IMR-90 (cell line): ENCODE data around the gene ACTN1. TPM values are rescaled to one million over a fixed set of nuclear protein-coding genes. Genes with fewer than 3 reads are reported as not detected.

Experiments
- ATAC-seq: fragments of 200-7000 bp; cut with Tn5 transposase; 2 replicates; pipeline ENCODE4 v1.9.1; 2020; ENCODE audit warnings: low read depth, mild to moderate bottlenecking, moderate library complexity
- BruUV-seq: library from RNA; stranded (reverse); fragments of 400-500 nt; replicated peaks from 2 replicates; lab custom pipeline; 2021; lab: Mats Ljungman, UMichigan
- CTCF ChIA-PET: fragments of 300-600 bp; formaldehyde crosslinking; extraction: SDS; loops from one replicate; lab custom pipeline; 2021; ENCODE audit warnings: antibody characterized with exemption; lab: Yijun Ruan, JAX
- POLR2A ChIA-PET: fragments of 300-600 bp; sonication (Branson Sonifier 250); formaldehyde crosslinking; loops from one replicate; lab custom pipeline; 2022; ENCODE audit warnings: antibody characterized with exemption; ENCODE audit not compliant: unreplicated experiment; lab: Charles Lee
- DNase-seq: peaks from one replicate; pipeline ENCODE4 v3.0.0; 2013
- H2AFZ ChIP-seq: replicated peaks from 2 replicates; pipeline ENCODE3; 2013; ENCODE audit warnings: low read length, mild to moderate bottlenecking; ENCODE audit not compliant: poor library complexity
- H2AK5ac ChIP-seq: 2 replicates; pipeline ENCODE4 v1.6.1; 2013; ENCODE audit warnings: low read depth, low read length, inconsistent platforms
- H2AK9ac ChIP-seq: replicated peaks from 2 replicates; pipeline ENCODE3; 2013; ENCODE audit warnings: mild to moderate bottlenecking, low read depth, low read length, moderate library complexity; ENCODE audit not compliant: poor library complexity
- H2BK120ac ChIP-seq: 2 replicates; pipeline ENCODE4 v1.6.1; 2013; ENCODE audit warnings: low read depth, low read length, inconsistent platforms
- H2BK15ac ChIP-seq: 3 replicates; pipeline ENCODE4 v1.6.1; 2013; ENCODE audit warnings: low read depth, low read length, inconsistent platforms
- H2BK20ac ChIP-seq: 2 replicates; pipeline ENCODE4 v1.6.1; 2013; ENCODE audit warnings: low read depth, mild to moderate bottlenecking, inconsistent platforms, low read length, moderate library complexity
- H2BK5ac ChIP-seq: 2 replicates; pipeline ENCODE4 v1.6.1; 2013; ENCODE audit warnings: mild to moderate bottlenecking, low read depth, low read length, inconsistent platforms; ENCODE audit not compliant: poor library complexity, severe bottlenecking
- H3K14ac ChIP-seq: replicated peaks from 2 replicates; pipeline ENCODE4 v1.6.1; 2013; ENCODE audit warnings: low read depth, low read length, inconsistent platforms
- H3K18ac ChIP-seq: 2 replicates; pipeline ENCODE4 v1.6.1; 2013; ENCODE audit warnings: low read depth, low read length, control low read depth
- H3K23ac ChIP-seq: 2 replicates; pipeline ENCODE4 v1.6.1; 2013; ENCODE audit warnings: low read depth, low read length, inconsistent platforms
- H3K27ac ChIP-seq: 2 replicates; pipeline ENCODE4 v1.5.1; 2013; ENCODE audit warnings: mild to moderate bottlenecking, control low read depth, low read length; ENCODE audit not compliant: insufficient read depth
- H3K27me3 ChIP-seq: 2 replicates; pipeline ENCODE4 v1.6.1; 2013; ENCODE audit warnings: low read length; ENCODE audit not compliant: control insufficient read depth, insufficient read depth
- H3K36me3 ChIP-seq: 2 replicates; pipeline ENCODE4 v1.6.1; 2013; ENCODE audit warnings: low read length, mixed read lengths; ENCODE audit not compliant: control insufficient read depth, insufficient read depth
- H3K4ac ChIP-seq: 2 replicates; pipeline ENCODE4 v1.6.1; 2013; ENCODE audit warnings: low read depth, low read length, inconsistent platforms
- H3K4me1 ChIP-seq: 2 replicates; pipeline ENCODE4 v1.6.1; 2013; ENCODE audit warnings: low read length, mixed read lengths; ENCODE audit not compliant: control insufficient read depth, insufficient read depth
- H3K4me2 ChIP-seq: 2 replicates; pipeline ENCODE4 v1.6.1; 2013; ENCODE audit warnings: low read depth, mild to moderate bottlenecking, control low read depth, low read length, moderate library complexity
- H3K4me3 ChIP-seq: 2 replicates; pipeline ENCODE4 v1.5.1; 2013; ENCODE audit warnings: low read depth, mild to moderate bottlenecking, control low read depth, low read length, moderate library complexity; ENCODE audit not compliant: insufficient read depth
- H3K56ac ChIP-seq: 2 replicates; pipeline ENCODE4 v1.6.1; 2013; ENCODE audit warnings: low read length, inconsistent platforms; ENCODE audit not compliant: insufficient read depth; ENCODE audit errors: extremely low read depth
- H3K79me1 ChIP-seq, 2 experiments: 2 replicates each; pipeline ENCODE4 v1.6.1; 2013; ENCODE audit warnings: low read length in 2 of 2, inconsistent platforms in 1 of 2, low read depth in 1 of 2
- H3K9ac ChIP-seq: 2 replicates; pipeline ENCODE4 v1.6.1; 2013; ENCODE audit warnings: low read depth, low read length, control low read depth
- H3K9me1 ChIP-seq: 2 replicates; pipeline ENCODE4 v1.6.1; 2013; ENCODE audit warnings: low read length, inconsistent platforms; ENCODE audit not compliant: insufficient read depth
- H3K9me3 ChIP-seq: 2 replicates; pipeline ENCODE4 v1.6.1; 2013; ENCODE audit warnings: low read length; ENCODE audit not compliant: control insufficient read depth, insufficient read depth
- H4K20me1 ChIP-seq: 2 replicates; pipeline ENCODE4 v1.6.1; 2013; ENCODE audit warnings: low read length, inconsistent platforms; ENCODE audit not compliant: insufficient read depth
- H4K5ac ChIP-seq: 2 replicates; pipeline ENCODE4 v1.6.1; 2013; ENCODE audit warnings: mild to moderate bottlenecking, low read depth, low read length, control low read depth
- H4K8ac ChIP-seq, 2 experiments: 2 replicates each; pipeline ENCODE4 v1.6.1; 2013; ENCODE audit warnings: low read depth in 2 of 2, low read length in 2 of 2, control low read depth in 1 of 2, inconsistent platforms in 1 of 2
- H4K91ac ChIP-seq: 2 replicates; pipeline ENCODE4 v1.6.1; 2013; ENCODE audit warnings: low read depth, low read length, inconsistent platforms; ENCODE audit not compliant: insufficient read depth
- BHLHE40 ChIP-seq: fragments of 150-350 bp; IDR thresholded peaks from 2 replicates; pipeline ENCODE4 v1.6.1; 2016; ENCODE audit warnings: mild to moderate bottlenecking, low read depth, low read length
- ELK1 ChIP-seq: fragments of 150-350 bp; IDR thresholded peaks from 2 replicates; pipeline ENCODE4 v1.6.1; 2016; ENCODE audit warnings: low read depth, mild to moderate bottlenecking, low read length, moderate library complexity, borderline replicate concordance
- MAFK ChIP-seq: IDR thresholded peaks from 2 replicates; pipeline ENCODE4 v1.6.1; 2012; ENCODE audit warnings: low read depth, low read length, improper control_type of control experiment
- MXI1 ChIP-seq: IDR thresholded peaks from 2 replicates; pipeline ENCODE4 v1.6.1; 2012; ENCODE audit warnings: low read depth, mild to moderate bottlenecking, low read length, moderate library complexity, borderline replicate concordance
- NFE2L2 ChIP-seq: fragments of 150-350 bp; IDR thresholded peaks from 2 replicates; pipeline ENCODE4 v1.6.1; 2016; ENCODE audit warnings: low read depth, mild to moderate bottlenecking, low read length
- POLR2A ChIP-seq: IDR thresholded peaks from 2 replicates; pipeline ENCODE4 v1.6.1; 2012; ENCODE audit warnings: mild to moderate bottlenecking, low read depth, low read length
- RAD21 ChIP-seq: IDR thresholded peaks from 2 replicates; pipeline ENCODE4 v1.6.1; 2012; ENCODE audit warnings: low read length, improper control_type of control experiment
- RFX5 ChIP-seq: IDR thresholded peaks from 2 replicates; pipeline ENCODE4 v1.8.0; 2012; ENCODE audit warnings: low read depth, mild to moderate bottlenecking, low read length, moderate library complexity
- WGBS, 2 experiments: methylation state at CpG; one replicate each; pipeline versions ENCODE4 v1.1.5 to v1.1.7; 2013; ENCODE audit warnings: missing lambda C conversion rate in 2 of 2; ENCODE audit not compliant: insufficient read length in 1 of 2; ENCODE audit errors: extremely low coverage in 2 of 2; 5-methylcytosine and 5-hydroxymethylcytosine counted together
- dilution Hi-C: fragments of 300-500 bp; cut with HindIII; formaldehyde crosslinking; loops from one replicate; pipeline ENCODE4 v1.14.3; 2018; ENCODE audit warnings: low sequenced_read_pairs; ENCODE audit not compliant: unreplicated experiment
- in situ Hi-C: fragments of 300-500 bp; cut with MboI; formaldehyde crosslinking; loops from 3 replicates; pipeline ENCODE4 v1.14.3; 2019; ENCODE audit warnings: low sequenced_read_pairs, inconsistent platforms, mixed read lengths
- intact Hi-C: fragments of 100-400 bp; cut with micrococcal nuclease; formaldehyde crosslinking; loops from 2 replicates; pipeline ENCODE4 v1.10.0; 2022
- polyA plus RNA-seq, 3 experiments: library from polyadenylated mRNA; depleted of rRNA; stranded (reverse); fragments of >200 nt; gene quantifications; 2 replicates each; pipeline ENCODE4 v1.2.3, GENCODE V29; 2012; ENCODE audit warnings: low replicate concordance in 1 of 3
- total RNA-seq: library from RNA; depleted of rRNA; stranded (reverse); fragments of >200 nt; gene quantifications from 2 replicates; pipeline ENCODE4 v1.2.3, GENCODE V29; 2012

The ACTN1 gene
- total and polyA plus RNA-seq, 2 of the 4 experiments (the other 2 are of a cell fraction): 684 to 766 TPM

- Histone ChIP-seq H3K79me1 (peaks cover 64 to 97% of the 10 kb centered on the region in 2 experiments), H2BK15ac (no peak overlapping the region), H3K4ac (peak overlapping the region; percentile 32; the same call in 1 of the 2 replicates), H2AK9ac (no peak overlapping the region), H2AK5ac (peak overlapping the region; percentile 43; the same call in 1 of the 2 replicates), H2BK20ac (no peak overlapping the region), H3K9me3 (no peaks in the 10 kb centered on the region), H3K4me1 (peaks cover 15% of the 10 kb centered on the region), H3K4me2 (no peak overlapping the region), H3K4me3 (no peak overlapping the region), H3K18ac (peak overlapping the region; percentile 1; the same call in 1 of the 2 replicates), H4K8ac (peak overlapping the region; percentile 2 to 78; a peak in 3 of 4 replicates), H4K5ac (peak overlapping the region; percentile 3; the same call in 1 of the 2 replicates), H3K9me1 (peaks cover 29% of the 10 kb centered on the region), H3K9ac (no peak overlapping the region), H3K27me3 (no peaks in the 10 kb centered on the region), H3K23ac (peak overlapping the region; percentile 72; the same call in 1 of the 2 replicates), H3K56ac (no peak overlapping the region), H2BK120ac (no peak overlapping the region), H2AFZ (no peak overlapping the region), H4K20me1 (peaks cover 92% of the 10 kb centered on the region), H3K36me3 (peaks cover 89% of the 10 kb centered on the region), H2BK5ac (peak overlapping the region; percentile 87), H4K91ac (peak overlapping the region; percentile 2; the same call in 1 of the 2 replicates), H3K14ac (peak overlapping the region; percentile 60; the same call in 1 of the 2 replicates), H3K27ac (peak overlapping the region; percentile 24)
- intact Hi-C loops: no loop called here
- ATAC-seq: no peak
- ChIA-PET POLR2A (no interaction called here), CTCF (no interaction called here)
- no peak for DNase-seq
- dilution Hi-C loops: no loop called here
- 91% methylated on average over 1 of the region's 1 CpG; no CpG with 5 or more reads in 1 of the 2 experiments for WGBS, 2 experiments
- in situ Hi-C loops: no loop called here
- TF ChIP-seq MAFK (no peak), NFE2L2 (no peak), ELK1 (no peak), RFX5 (no peak), RAD21 (no peak), MXI1 (no peak), BHLHE40 (no peak), POLR2A (no peak)
- BruUV-seq: no TSS peak
Observed at GRCh38 chr14:68899033-68899603, 80.0 kb downstream of the ACTN1 start.
